ENCODE measurements around the gene PRKG1. TPM values are rescaled to one million over a fixed set of nuclear protein-coding genes. Genes with fewer than 3 reads are reported as not detected.
"Not testable (repeated sequence)": the region's sequence is repeated elsewhere in the genome, so short reads cannot be mapped to it uniquely, and the experiment has no call there.

The PRKG1 gene
- polyA plus RNA-seq, 4 donors, result 0.45 to 7.4 (median 1.3) TPM

- WGBS, 3 donors, result 87 to 88% (median 88%) methylated on average over 6 of the region's 6 CpGs
- not testable (repeated sequence) for H3K4me1 ChIP-seq (ENCODE audit: control insufficient read depth in 3 of 3, insufficient read depth in 2 of 3, low read depth in 1 of 3, low read length in 2 of 3); H3K36me3 ChIP-seq (ENCODE audit: control insufficient read depth in 3 of 3, insufficient read depth in 2 of 3, low read depth in 1 of 3, low read length in 3 of 3); DNase-seq; H3K27me3 ChIP-seq (ENCODE audit: control insufficient read depth in 3 of 3, insufficient read depth in 3 of 3, low read length in 3 of 3); H3K4me3 ChIP-seq (ENCODE audit: low read depth in 1 of 3, low read length in 3 of 3); H3K27ac ChIP-seq (ENCODE audit: low read depth in 1 of 3, low read length in 2 of 3); FAIRE-seq; H3K9me3 ChIP-seq (ENCODE audit: control insufficient read depth in 2 of 2, insufficient read depth in 1 of 2, low read depth in 1 of 2, low read length in 1 of 2)
Measured at GRCh38 chr10:51581196-51581595, 506.9 kb downstream of the PRKG1 start.

- H3K9me3 ChIP-seq (ENCODE audit: control insufficient read depth in 2 of 2, insufficient read depth in 1 of 2, low read depth in 1 of 2, low read length in 1 of 2), result peaks cover 0 to 6% of the 10 kb centered on the region in 2 donors
- DNase-seq, result no peak
- H3K27ac ChIP-seq (ENCODE audit: low read depth in 1 of 3, low read length in 2 of 3), result no peak overlapping the region
- no peak overlapping the region for H3K4me3 ChIP-seq (ENCODE audit: low read depth in 1 of 3, low read length in 3 of 3)
- no peaks in the 10 kb centered on the region for H3K4me1 ChIP-seq (ENCODE audit: control insufficient read depth in 3 of 3, insufficient read depth in 2 of 3, low read depth in 1 of 3, low read length in 2 of 3)
- H3K36me3 ChIP-seq (ENCODE audit: control insufficient read depth in 3 of 3, insufficient read depth in 2 of 3, low read depth in 1 of 3, low read length in 3 of 3), result no peaks in the 10 kb centered on the region
- H3K27me3 ChIP-seq (ENCODE audit: control insufficient read depth in 3 of 3, insufficient read depth in 3 of 3, low read length in 3 of 3), result no peaks in the 10 kb centered on the region
- no peak for FAIRE-seq
Measured at GRCh38 chr10:51583976-51584375, 509.7 kb downstream of the PRKG1 start.

- DNase-seq (no peak), FAIRE-seq (no peak)
- Histone ChIP-seq H3K36me3 (ENCODE audit: control insufficient read depth in 3 of 3, insufficient read depth in 2 of 3, low read depth in 1 of 3, low read length in 3 of 3) (no peaks in the 10 kb centered on the region), H3K27me3 (ENCODE audit: control insufficient read depth in 3 of 3, insufficient read depth in 3 of 3, low read length in 3 of 3) (no peaks in the 10 kb centered on the region), H3K4me1 (ENCODE audit: control insufficient read depth in 3 of 3, insufficient read depth in 2 of 3, low read depth in 1 of 3, low read length in 2 of 3) (no peaks in the 10 kb centered on the region), H3K9me3 (ENCODE audit: control insufficient read depth in 2 of 2, insufficient read depth in 1 of 2, low read depth in 1 of 2, low read length in 1 of 2) (peaks cover 0 to 5% of the 10 kb centered on the region in 2 donors), H3K27ac (ENCODE audit: low read depth in 1 of 3, low read length in 2 of 3) (no peak overlapping the region), H3K4me3 (ENCODE audit: low read depth in 1 of 3, low read length in 3 of 3) (no peak overlapping the region)
- WGBS, 3 donors, result 35 to 74% (median 52%) methylated on average over 7 of the region's 7 CpGs
Measured at GRCh38 chr10:51585742-51586141, 511.5 kb downstream of the PRKG1 start.

- no peak for FAIRE-seq
Measured at GRCh38 chr10:51588984-51589383, 514.7 kb downstream of the PRKG1 start.

GRCh38 chr10:51590818-51591217 is 516.5 kb downstream of the PRKG1 start:
- no peak overlapping the region for H3K27ac ChIP-seq (ENCODE audit: low read depth in 1 of 3, low read length in 2 of 3)
- peak in 1 of 2 donors; percentile 4 for DNase-seq
- H3K9me3 ChIP-seq (ENCODE audit: control insufficient read depth in 2 of 2, insufficient read depth in 1 of 2, low read depth in 1 of 2, low read length in 1 of 2), result no peaks in the 10 kb centered on the region
- FAIRE-seq, result no peak
- WGBS, 3 donors, result 75 to 91% (median 75%) methylated on average over 2 of the region's 2 CpGs
- H3K4me3 ChIP-seq (ENCODE audit: low read depth in 1 of 3, low read length in 3 of 3), result no peak overlapping the region
- H3K4me1 ChIP-seq (ENCODE audit: control insufficient read depth in 3 of 3, insufficient read depth in 2 of 3, low read depth in 1 of 3, low read length in 2 of 3), result no peaks in the 10 kb centered on the region
- H3K27me3 ChIP-seq (ENCODE audit: control insufficient read depth in 3 of 3, insufficient read depth in 3 of 3, low read length in 3 of 3), result no peaks in the 10 kb centered on the region
- H3K36me3 ChIP-seq (ENCODE audit: control insufficient read depth in 3 of 3, insufficient read depth in 2 of 3, low read depth in 1 of 3, low read length in 3 of 3), result no peaks in the 10 kb centered on the region

More at GRCh38 chr10:51588984-51589383, 514.7 kb downstream of the PRKG1 start:
- Histone ChIP-seq H3K27ac (ENCODE audit: low read depth in 1 of 3, low read length in 2 of 3) (no peak overlapping the region), H3K36me3 (ENCODE audit: control insufficient read depth in 3 of 3, insufficient read depth in 2 of 3, low read depth in 1 of 3, low read length in 3 of 3) (no peaks in the 10 kb centered on the region), H3K9me3 (ENCODE audit: control insufficient read depth in 2 of 2, insufficient read depth in 1 of 2, low read depth in 1 of 2, low read length in 1 of 2) (no peaks in the 10 kb centered on the region), H3K4me1 (ENCODE audit: control insufficient read depth in 3 of 3, insufficient read depth in 2 of 3, low read depth in 1 of 3, low read length in 2 of 3) (no peaks in the 10 kb centered on the region), H3K27me3 (ENCODE audit: control insufficient read depth in 3 of 3, insufficient read depth in 3 of 3, low read length in 3 of 3) (no peaks in the 10 kb centered on the region), H3K4me3 (ENCODE audit: low read depth in 1 of 3, low read length in 3 of 3) (no peak overlapping the region)
- DNase-seq, result no peak
- WGBS, 3 donors, result 79 to 80% (median 79%) methylated on average over 1 of the region's 1 CpG

- 86 to 89% (median 86%) methylated on average over 3 of the region's 3 CpGs for WGBS, 3 donors
- Histone ChIP-seq H3K9me3 (ENCODE audit: control insufficient read depth in 2 of 2, insufficient read depth in 1 of 2, low read depth in 1 of 2, low read length in 1 of 2) (no peaks in the 10 kb centered on the region), H3K27ac (ENCODE audit: low read depth in 1 of 3, low read length in 2 of 3) (no peak overlapping the region), H3K27me3 (ENCODE audit: control insufficient read depth in 3 of 3, insufficient read depth in 3 of 3, low read length in 3 of 3) (no peaks in the 10 kb centered on the region), H3K4me3 (ENCODE audit: low read depth in 1 of 3, low read length in 3 of 3) (no peak overlapping the region), H3K36me3 (ENCODE audit: control insufficient read depth in 3 of 3, insufficient read depth in 2 of 3, low read depth in 1 of 3, low read length in 3 of 3) (no peaks in the 10 kb centered on the region), H3K4me1 (ENCODE audit: control insufficient read depth in 3 of 3, insufficient read depth in 2 of 3, low read depth in 1 of 3, low read length in 2 of 3) (no peaks in the 10 kb centered on the region)
- DNase-seq (no peak), FAIRE-seq (no peak)
Measured at GRCh38 chr10:51596695-51597094, 522.4 kb downstream of the PRKG1 start.

GRCh38 chr10:51599647-51600046 is 525.4 kb downstream of the PRKG1 start:
- Histone ChIP-seq H3K4me3 (ENCODE audit: low read depth in 1 of 3, low read length in 3 of 3) (no peak overlapping the region), H3K4me1 (ENCODE audit: control insufficient read depth in 3 of 3, insufficient read depth in 2 of 3, low read depth in 1 of 3, low read length in 2 of 3) (no peaks in the 10 kb centered on the region), H3K9me3 (ENCODE audit: control insufficient read depth in 2 of 2, insufficient read depth in 1 of 2, low read depth in 1 of 2, low read length in 1 of 2) (no peaks in the 10 kb centered on the region), H3K27ac (ENCODE audit: low read depth in 1 of 3, low read length in 2 of 3) (no peak overlapping the region), H3K36me3 (ENCODE audit: control insufficient read depth in 3 of 3, insufficient read depth in 2 of 3, low read depth in 1 of 3, low read length in 3 of 3) (no peaks in the 10 kb centered on the region), H3K27me3 (ENCODE audit: control insufficient read depth in 3 of 3, insufficient read depth in 3 of 3, low read length in 3 of 3) (no peaks in the 10 kb centered on the region)
- FAIRE-seq (no peak), DNase-seq (no peak)
- WGBS, 3 donors, result 77 to 97% (median 88%) methylated on average over 1 of the region's 1 CpG

- FAIRE-seq (no peak), DNase-seq (no peak)
- Histone ChIP-seq H3K4me1 (ENCODE audit: control insufficient read depth in 3 of 3, insufficient read depth in 2 of 3, low read depth in 1 of 3, low read length in 2 of 3) (no peaks in the 10 kb centered on the region), H3K36me3 (ENCODE audit: control insufficient read depth in 3 of 3, insufficient read depth in 2 of 3, low read depth in 1 of 3, low read length in 3 of 3) (no peaks in the 10 kb centered on the region), H3K27me3 (ENCODE audit: control insufficient read depth in 3 of 3, insufficient read depth in 3 of 3, low read length in 3 of 3) (no peaks in the 10 kb centered on the region), H3K9me3 (ENCODE audit: control insufficient read depth in 2 of 2, insufficient read depth in 1 of 2, low read depth in 1 of 2, low read length in 1 of 2) (no peaks in the 10 kb centered on the region), H3K4me3 (ENCODE audit: low read depth in 1 of 3, low read length in 3 of 3) (no peak overlapping the region), H3K27ac (ENCODE audit: low read depth in 1 of 3, low read length in 2 of 3) (no peak overlapping the region)
- WGBS, 3 donors, result 80 to 85% (median 83%) methylated on average over 5 of the region's 5 CpGs
Measured at GRCh38 chr10:51602326-51602725, 528.0 kb downstream of the PRKG1 start.

GRCh38 chr10:51604579-51604978 is 530.3 kb downstream of the PRKG1 start:
- FAIRE-seq, result no peak
- WGBS, 3 donors, result 78 to 82% (median 81%) methylated on average over 5 of the region's 5 CpGs
- Histone ChIP-seq H3K36me3 (ENCODE audit: control insufficient read depth in 3 of 3, insufficient read depth in 2 of 3, low read depth in 1 of 3, low read length in 3 of 3) (no peaks in the 10 kb centered on the region), H3K4me1 (ENCODE audit: control insufficient read depth in 3 of 3, insufficient read depth in 2 of 3, low read depth in 1 of 3, low read length in 2 of 3) (no peaks in the 10 kb centered on the region), H3K4me3 (ENCODE audit: low read depth in 1 of 3, low read length in 3 of 3) (no peak overlapping the region), H3K27me3 (ENCODE audit: control insufficient read depth in 3 of 3, insufficient read depth in 3 of 3, low read length in 3 of 3) (no peaks in the 10 kb centered on the region), H3K9me3 (ENCODE audit: control insufficient read depth in 2 of 2, insufficient read depth in 1 of 2, low read depth in 1 of 2, low read length in 1 of 2) (no peaks in the 10 kb centered on the region), H3K27ac (ENCODE audit: low read depth in 1 of 3, low read length in 2 of 3) (no peak overlapping the region)
- no peak for DNase-seq
